A673 (cell line): Measurements from ENCODE around the gene IL1R1.

Experiments
- CTCF ChIP-seq: fragments of 300-800, 200-600 bp; sonication (generic); conservative IDR thresholded peaks from 2 replicates; pipeline ENCODE4 v1.5.1; 2017; ENCODE audit warnings: low read depth, mild to moderate bottlenecking, antibody characterized with exemption, low read length, moderate library complexity, mixed read lengths
- EZH2 ChIP-seq: fragments of 200-600 bp; sonication (generic); IDR thresholded peaks from 2 replicates; pipeline ENCODE4 v1.6.1; 2017; ENCODE audit warnings: borderline replicate concordance, low read depth, mild to moderate bottlenecking, mixed read lengths, antibody characterized with exemption, low read length; ENCODE audit not compliant: poor library complexity, severe bottlenecking

DNA sequence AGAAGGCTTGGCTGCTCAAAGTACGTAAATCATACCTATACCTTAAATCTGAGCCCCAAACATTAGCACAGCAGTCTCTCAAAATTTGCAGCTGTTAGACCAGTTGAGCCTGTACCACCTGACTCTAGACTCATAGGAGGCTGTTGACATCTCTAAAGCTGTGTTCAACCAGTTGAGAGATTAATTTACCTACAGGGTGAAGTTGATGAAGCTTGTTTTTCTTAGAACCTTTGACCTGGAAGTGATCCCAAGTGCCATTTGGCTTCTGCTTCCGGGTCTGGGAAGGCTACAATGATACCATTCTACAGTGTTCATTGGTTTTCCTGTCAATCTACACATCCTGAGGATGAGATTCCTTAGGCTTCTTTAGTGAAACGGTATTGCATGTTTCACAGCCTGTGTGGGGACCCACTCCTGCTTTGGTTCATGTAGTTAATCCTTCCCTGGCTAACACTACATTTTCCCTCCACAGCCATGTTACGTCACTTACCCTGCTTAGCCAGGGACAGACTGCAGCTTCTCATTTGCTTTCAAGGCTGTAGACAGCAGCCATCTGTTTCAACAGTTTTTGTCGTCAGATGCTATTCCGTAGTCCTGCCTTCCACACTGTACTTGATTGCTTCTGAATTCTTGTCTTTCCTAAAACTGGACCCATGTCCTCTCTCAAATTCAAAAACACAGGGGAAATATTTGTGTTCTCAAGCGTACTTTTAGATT, 39.5 kb downstream of the IL1R1 start:
- no peak for TF ChIP-seq CTCF
- TF ChIP-seq EZH2 = no peak
